Gastroesophageal sphincter (tissue), 4 donors: Measurements from ENCODE around the gene MIR17HG. TPM values are rescaled to one million over a fixed set of nuclear protein-coding genes. Genes with fewer than 3 reads are reported as not detected.

ENCODE experiments used
- ATAC-seq: fragments of 150-250 bp; one replicate; pipeline ENCODE4 v1.9.1; 2016; ENCODE audit warnings: mild to moderate bottlenecking, moderate library complexity
- H3K27ac ChIP-seq, 4 donors: fragments of 200-600 bp; sonication (generic) in 3 of 4; 1 replicate in 3 of 4; 2 replicates in 1 of 4; pipeline ENCODE4 v1.5.1; 2016 to 2019
- H3K27me3 ChIP-seq: fragments of 200-600 bp; sonication (generic); one replicate; pipeline ENCODE4 v1.5.1; 2019
- H3K36me3 ChIP-seq, 2 donors: fragments of 200-600 bp; sonication (generic); one replicate each; pipeline ENCODE4 v1.5.1; 2019; ENCODE audit warnings: control low read depth in 1 of 2
- H3K4me1 ChIP-seq, 3 donors: fragments of 200-600 bp; sonication (generic); 1 replicate in 2 of 3; 2 replicates in 1 of 3; pipeline ENCODE4 v1.5.1; 2016 to 2019; ENCODE audit warnings: control low read depth in 2 of 3
- H3K4me3 ChIP-seq, 2 donors: fragments of 200-600 bp; sonication (generic); one replicate each; pipeline ENCODE4 v1.5.1; 2019; ENCODE audit warnings: mild to moderate bottlenecking in 1 of 2, moderate library complexity in 1 of 2
- H3K9me3 ChIP-seq, 3 donors: fragments of 200-600 bp; sonication (generic); one replicate each; pipeline ENCODE4 v1.5.1; 2017 to 2019; ENCODE audit warnings: control low read depth in 2 of 3
- EP300 ChIP-seq: sonication (generic); formaldehyde crosslinking; IDR thresholded peaks from one replicate; pipeline ENCODE4 v1.6.1; 2017; ENCODE audit warnings: antibody characterized with exemption, mild to moderate bottlenecking
- POLR2A ChIP-seq, 2 donors: fragments of 450-650 bp; IDR thresholded peaks; one replicate each; pipeline ENCODE4 v1.6.1; 2017; ENCODE audit warnings: antibody characterized with exemption in 2 of 2, mild to moderate bottlenecking in 2 of 2, moderate library complexity in 1 of 2
- POLR2AphosphoS5 ChIP-seq: sonication (generic); formaldehyde crosslinking; IDR thresholded peaks from one replicate; pipeline ENCODE4 v1.6.1; 2017; ENCODE audit warnings: antibody characterized with exemption
- WGBS, 2 donors: methylation state at CpG; one replicate each; pipeline ENCODE4 v1.1.5; 2018; ENCODE audit warnings: low coverage in 1 of 2; 5-methylcytosine and 5-hydroxymethylcytosine counted together
- total RNA-seq, 4 donors: library from RNA; depleted of rRNA; stranded (reverse); fragments of >200 nt; gene quantifications; one replicate each; pipeline ENCODE4 v1.1.0, GENCODE V29; 2016
- TF ChIP-seq, protein P1 (sequence below), 4 experiments: fragments of 200-600 bp in 2 of 4; fragments of 450-650 bp in 2 of 4; sonication (generic) in 1 of 4; IDR thresholded peaks; one replicate each; pipeline ENCODE4 v1.5.1; 2017 to 2019; ENCODE audit warnings: antibody characterized with exemption in 4 of 4, mild to moderate bottlenecking in 2 of 4, moderate library complexity in 2 of 4

MIR17HG gene
- total RNA-seq, 4 donors from 2014 or later, result 0.27 to 9.3 (median 2.2) TPM

DNA sequence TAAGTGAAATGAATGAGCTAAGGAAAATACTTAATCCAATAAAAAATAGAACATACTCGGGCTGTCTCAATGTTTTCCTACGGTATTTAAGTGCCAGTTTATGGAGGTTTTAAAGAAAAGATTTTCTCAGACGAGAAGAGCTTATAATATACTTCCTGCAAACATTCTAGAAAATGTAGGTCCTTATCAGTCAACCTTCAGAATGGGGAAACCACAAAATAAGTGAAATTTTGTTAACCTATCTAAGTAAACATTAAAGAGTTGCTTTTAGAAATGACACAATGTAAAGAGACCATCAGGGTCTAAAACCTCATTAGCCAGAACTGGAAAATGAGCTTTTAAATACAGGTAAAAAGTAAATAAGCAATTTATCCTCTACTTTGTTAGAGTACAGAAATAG is 12.1 kb downstream of the MIR17HG start:
- Histone ChIP-seq H3K9me3 (no peaks in the 10 kb centered on the region), H3K4me3 (no peak overlapping the region), H3K4me1 (no peaks in the 10 kb centered on the region), H3K36me3 (peaks cover 0 to 20% of the 10 kb centered on the region in 2 donors), H3K27me3 (no peaks in the 10 kb centered on the region), H3K27ac (no peak overlapping the region)
- 58 to 71% methylated on average over 3 of the region's 3 CpGs for WGBS, 2 donors
- no peak for TF ChIP-seq POLR2A (IDR thresholded peaks at IDR 0.05)
- no peak for TF ChIP-seq EP300
- TF ChIP-seq, protein P1, sequence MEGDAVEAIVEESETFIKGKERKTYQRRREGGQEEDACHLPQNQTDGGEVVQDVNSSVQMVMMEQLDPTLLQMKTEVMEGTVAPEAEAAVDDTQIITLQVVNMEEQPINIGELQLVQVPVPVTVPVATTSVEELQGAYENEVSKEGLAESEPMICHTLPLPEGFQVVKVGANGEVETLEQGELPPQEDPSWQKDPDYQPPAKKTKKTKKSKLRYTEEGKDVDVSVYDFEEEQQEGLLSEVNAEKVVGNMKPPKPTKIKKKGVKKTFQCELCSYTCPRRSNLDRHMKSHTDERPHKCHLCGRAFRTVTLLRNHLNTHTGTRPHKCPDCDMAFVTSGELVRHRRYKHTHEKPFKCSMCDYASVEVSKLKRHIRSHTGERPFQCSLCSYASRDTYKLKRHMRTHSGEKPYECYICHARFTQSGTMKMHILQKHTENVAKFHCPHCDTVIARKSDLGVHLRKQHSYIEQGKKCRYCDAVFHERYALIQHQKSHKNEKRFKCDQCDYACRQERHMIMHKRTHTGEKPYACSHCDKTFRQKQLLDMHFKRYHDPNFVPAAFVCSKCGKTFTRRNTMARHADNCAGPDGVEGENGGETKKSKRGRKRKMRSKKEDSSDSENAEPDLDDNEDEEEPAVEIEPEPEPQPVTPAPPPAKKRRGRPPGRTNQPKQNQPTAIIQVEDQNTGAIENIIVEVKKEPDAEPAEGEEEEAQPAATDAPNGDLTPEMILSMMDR (IDR thresholded peaks at IDR 0.05), result no peak
- no peak for TF ChIP-seq POLR2AphosphoS5
- no peak for ATAC-seq

DNA sequence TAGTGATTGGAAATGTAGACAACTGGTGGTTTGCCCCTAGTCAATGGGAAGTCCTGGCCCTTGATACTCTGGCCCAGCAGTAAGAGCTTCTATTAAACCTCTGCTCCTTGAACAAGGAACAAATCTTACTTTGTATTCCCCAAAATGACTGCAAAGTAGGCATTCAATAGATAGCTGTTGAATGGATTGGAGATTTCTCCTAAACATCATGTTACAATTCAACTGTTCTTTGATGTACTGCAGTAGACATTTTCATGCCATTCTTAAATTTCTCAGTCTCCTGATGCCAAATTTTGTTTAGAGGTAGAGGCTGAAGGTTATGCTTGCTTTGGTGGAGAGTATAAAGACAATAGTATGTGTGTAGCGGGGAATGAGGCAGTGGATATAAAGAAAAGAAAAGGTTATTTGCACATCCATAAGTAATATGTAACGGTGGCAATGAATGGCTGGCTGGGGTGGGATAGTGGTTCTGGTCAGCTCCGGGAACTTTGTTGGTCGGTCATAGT is 12.8 kb downstream of the MIR17HG start:
- Histone ChIP-seq H3K9me3 (no peaks in the 10 kb centered on the region), H3K36me3 (peaks cover 0 to 20% of the 10 kb centered on the region in 2 donors), H3K4me1 (no peaks in the 10 kb centered on the region), H3K4me3 (no peak overlapping the region), H3K27me3 (no peaks in the 10 kb centered on the region), H3K27ac (no peak overlapping the region)
- ATAC-seq, result no peak
- TF ChIP-seq POLR2AphosphoS5 (no peak), EP300 (no peak), POLR2A (IDR thresholded peaks at IDR 0.05) (no peak)
- TF ChIP-seq, protein P1 (IDR thresholded peaks at IDR 0.05), result no peak
- WGBS, 2 donors, result 84 to 94% methylated on average over 4 of the region's 4 CpGs

DNA sequence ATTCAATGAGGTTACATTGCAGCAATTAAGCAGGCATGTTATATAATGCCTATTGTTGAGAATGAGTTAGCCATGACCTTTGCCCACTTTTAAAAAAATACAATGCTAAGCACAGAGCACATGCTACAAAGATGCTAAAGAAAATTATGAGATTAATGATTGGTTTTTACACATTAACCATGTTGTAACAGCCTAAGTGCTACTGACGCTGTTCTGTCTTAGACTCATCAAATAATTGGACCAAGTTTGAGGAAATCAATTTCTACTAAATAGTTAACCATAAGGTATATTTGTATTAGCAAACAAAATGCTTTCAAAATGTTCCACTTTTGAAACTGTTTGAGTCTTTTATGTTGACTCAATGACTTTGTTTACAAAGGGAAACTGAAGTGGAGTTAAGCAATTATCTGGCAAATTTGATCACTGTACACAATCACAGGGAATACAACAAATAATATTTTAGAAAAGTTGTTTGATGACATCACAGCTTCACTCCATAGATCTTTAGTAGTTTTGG is 14.3 kb downstream of the MIR17HG start:
- Histone ChIP-seq H3K36me3 (peaks cover 0 to 7% of the 10 kb centered on the region in 2 donors), H3K9me3 (no peaks in the 10 kb centered on the region), H3K4me3 (no peak overlapping the region), H3K4me1 (no peaks in the 10 kb centered on the region), H3K27me3 (no peaks in the 10 kb centered on the region), H3K27ac (no peak overlapping the region)
- TF ChIP-seq, protein P1 (IDR thresholded peaks at IDR 0.05), result no peak
- TF ChIP-seq POLR2AphosphoS5 (no peak), POLR2A (IDR thresholded peaks at IDR 0.05) (no peak), EP300 (no peak)
- WGBS, 2 donors, result 92 to 100% methylated on average over 1 of the region's 1 CpG
- no peak for ATAC-seq

DNA sequence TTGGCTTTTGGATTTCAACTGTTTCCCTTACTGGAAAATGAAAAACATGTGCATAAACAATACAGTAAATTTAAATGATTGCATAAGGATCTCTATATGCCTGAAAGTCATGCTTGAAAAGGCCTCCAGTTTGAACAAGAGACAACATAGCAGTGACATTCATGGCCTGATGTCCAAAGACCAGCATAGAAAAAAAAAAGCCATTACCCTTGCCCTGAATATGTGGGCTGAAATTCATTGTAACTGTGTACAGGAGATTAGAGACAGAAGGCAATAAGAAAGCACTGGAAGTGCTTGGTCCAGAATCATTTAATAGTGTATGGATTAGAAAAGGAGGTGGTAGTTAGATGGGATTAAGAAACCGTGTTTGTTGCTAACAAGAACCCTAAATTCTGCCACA is 15.4 kb downstream of the MIR17HG start:
- H3K9me3 ChIP-seq, result no peaks in the 10 kb centered on the region
- H3K27me3 ChIP-seq, result no peaks in the 10 kb centered on the region
- H3K36me3 ChIP-seq, result no peaks in the 10 kb centered on the region
- TF ChIP-seq EP300 (no peak), POLR2A (IDR thresholded peaks at IDR 0.05) (no peak), POLR2AphosphoS5 (no peak)
- TF ChIP-seq, protein P1 (IDR thresholded peaks at IDR 0.05), result no peak
- no peaks in the 10 kb centered on the region for H3K4me1 ChIP-seq
- H3K4me3 ChIP-seq, result no peak overlapping the region
- no peak overlapping the region for H3K27ac ChIP-seq
- ATAC-seq, result no peak
- WGBS, 2 donors, result 60 to 93% methylated on average over 1 of the region's 1 CpG

DNA sequence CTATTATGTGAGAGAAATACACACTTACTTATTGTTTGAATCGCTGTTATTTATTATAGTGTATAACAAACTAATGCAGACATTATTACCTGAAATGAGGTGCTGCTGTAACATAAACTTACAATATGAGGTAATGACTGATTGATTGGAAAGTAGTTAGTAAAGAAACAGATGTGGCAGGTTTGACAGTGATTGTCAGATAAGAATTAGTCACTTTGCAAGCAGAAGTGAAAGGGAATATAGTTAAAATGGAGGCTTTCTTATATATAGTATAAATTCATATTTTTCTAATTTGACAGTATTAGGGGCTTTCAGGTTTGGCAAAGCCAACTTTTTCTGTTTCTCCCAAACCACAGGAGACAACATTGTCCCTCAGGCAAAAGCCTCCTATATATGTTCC is 20.6 kb downstream of the MIR17HG start:
- H3K27ac ChIP-seq, result no peak overlapping the region
- ATAC-seq, result no peak
- H3K9me3 ChIP-seq, result no peaks in the 10 kb centered on the region
- no peak overlapping the region for H3K4me3 ChIP-seq
- TF ChIP-seq POLR2A (IDR thresholded peaks at IDR 0.05) (no peak), POLR2AphosphoS5 (no peak), EP300 (no peak)
- TF ChIP-seq, protein P1 (IDR thresholded peaks at IDR 0.05), result no peak
- 83 to 100% methylated on average over 1 of the region's 1 CpG for WGBS, 2 donors
- no peaks in the 10 kb centered on the region for H3K36me3 ChIP-seq
- no peaks in the 10 kb centered on the region for H3K4me1 ChIP-seq
- no peaks in the 10 kb centered on the region for H3K27me3 ChIP-seq
